ENCODE results near the gene CDH4.

- TF ChIP-seq CTCF (IDR thresholded peaks at IDR 0.05) (no peak), POLR2A (IDR thresholded peaks at IDR 0.05) (no peak)
These were observed 327.8 kb downstream of the CDH4 start for GRCh38 chr20:61579908-61580307.
